CD4-positive, CD25-positive, alpha-beta regulatory T cell (primary cell): Measurements from ENCODE around the gene ZNF804B. TPM values are rescaled to one million over a fixed set of nuclear protein-coding genes. Genes with fewer than 3 reads are reported as not detected.

Experiments used
- ATAC-seq, 2 donors: fragments of 150-1000 bp; cut with Tn5 transposase; one replicate each; pipeline ENCODE4 v1.10.0; 2021; ENCODE audit warnings: low read depth in 2 of 2, moderate number of reproducible peaks in 2 of 2, moderate library complexity in 1 of 2
- DNase-seq, 3 donors: peaks; one replicate each; pipeline versions ENCODE4 v3.0.0 to v3.0.0-alpha.2; 2012 to 2022; ENCODE audit warnings: mixed read lengths in 1 of 3
- H3K27ac ChIP-seq: one replicate; pipeline ENCODE4 v1.7.0; 2013; ENCODE audit warnings: mild to moderate bottlenecking, low read length; ENCODE audit not compliant: insufficient read depth, poor library complexity, severe bottlenecking
- H3K27me3 ChIP-seq: one replicate; pipeline ENCODE4 v1.7.0; 2013; ENCODE audit warnings: low read length; ENCODE audit not compliant: control insufficient read depth, insufficient read depth
- H3K36me3 ChIP-seq: one replicate; pipeline ENCODE4 v1.7.0; 2013; ENCODE audit warnings: mild to moderate bottlenecking, low read length, moderate library complexity; ENCODE audit not compliant: control insufficient read depth, insufficient read depth
- H3K4me1 ChIP-seq: 2 replicates; pipeline ENCODE4 v1.7.0; 2013; ENCODE audit warnings: mild to moderate bottlenecking, low read length; ENCODE audit not compliant: insufficient read depth, control insufficient read depth, poor library complexity, severe bottlenecking
- H3K4me3 ChIP-seq: one replicate; pipeline ENCODE4 v1.7.0; 2013; ENCODE audit warnings: low read depth, mild to moderate bottlenecking, low read length, moderate library complexity
- H3K9me3 ChIP-seq, 2 experiments: 1 replicate in 1 of 2; 2 replicates in 1 of 2; pipeline ENCODE4 v1.7.0; 2013; ENCODE audit warnings: low read length in 2 of 2, mild to moderate bottlenecking in 1 of 2, moderate library complexity in 1 of 2; ENCODE audit not compliant: control insufficient read depth in 2 of 2
- H3K27ac Mint-ChIP-seq, 3 donors: one replicate each; pipeline ENCODE4 v1.8.0; 2020 to 2022; ENCODE audit warnings: mild to moderate bottlenecking in 3 of 3, mixed read lengths in 3 of 3, moderate library complexity in 2 of 3
- H3K27me3 Mint-ChIP-seq: one replicate; pipeline ENCODE4 v1.8.0; 2022; ENCODE audit warnings: mild to moderate bottlenecking, mixed read lengths
- H3K36me3 Mint-ChIP-seq: one replicate; pipeline ENCODE4 v1.8.0; 2020; ENCODE audit warnings: mixed read lengths
- H3K4me1 Mint-ChIP-seq, 4 donors: one replicate each; pipeline ENCODE4 v1.8.0; 2020 to 2022; ENCODE audit warnings: mixed read lengths in 4 of 4, mild to moderate bottlenecking in 1 of 4
- H3K4me3 Mint-ChIP-seq, 4 donors: one replicate each; pipeline ENCODE4 v1.8.0; 2020 to 2022; ENCODE audit warnings: mild to moderate bottlenecking in 4 of 4, mixed read lengths in 4 of 4, moderate library complexity in 3 of 4
- H3K9me3 Mint-ChIP-seq, 7 donors: one replicate each; pipeline ENCODE4 v1.8.0; 2020 to 2022; ENCODE audit warnings: mixed read lengths in 7 of 7, mild to moderate bottlenecking in 3 of 7, moderate library complexity in 2 of 7
- polyA plus RNA-seq, 4 donors: library from polyadenylated mRNA; unstranded; fragments of 300-500 nt; fragmentation: Illumina TruSeq; gene quantifications; one replicate each; pipeline ENCODE4 v1.2.3, GENCODE V29; 2021
- total RNA-seq: library from RNA; stranded (reverse); gene quantifications from one replicate; pipeline ENCODE4 v1.2.3, GENCODE V29; 2022

ZNF804B gene
- total and polyA plus RNA-seq, 5 donors from 2014 or later, result not detected

- H3K36me3 ChIP-seq, result no peaks in the 10 kb centered on the region
- H3K4me3 ChIP-seq, result no peak overlapping the region
- H3K4me1 Mint-ChIP-seq, result no peaks in the 10 kb centered on the region
- H3K27ac Mint-ChIP-seq, result no peak overlapping the region
- no peaks in the 10 kb centered on the region for H3K27me3 Mint-ChIP-seq
- DNase-seq (no peak), ATAC-seq (no peak)
- no peaks in the 10 kb centered on the region for H3K4me1 ChIP-seq
- no peaks in the 10 kb centered on the region for H3K36me3 Mint-ChIP-seq
- no peaks in the 10 kb centered on the region for H3K27me3 ChIP-seq
- H3K9me3 Mint-ChIP-seq, result peaks cover 0 to 10% (median 5%) of the 10 kb centered on the region in 7 donors
- no peak overlapping the region for H3K4me3 Mint-ChIP-seq
- no peaks in the 10 kb centered on the region for H3K9me3 ChIP-seq
- H3K27ac ChIP-seq, result no peak overlapping the region
Measured at GRCh38 chr7:89094269-89094668, 334.8 kb downstream of the ZNF804B start.

- Histone ChIP-seq H3K36me3 (no peaks in the 10 kb centered on the region), H3K4me3 (no peak overlapping the region), H3K27me3 (no peaks in the 10 kb centered on the region), H3K27ac (no peak overlapping the region), H3K4me1 (no peaks in the 10 kb centered on the region), H3K9me3 (peaks cover 0 to 3% of the 10 kb centered on the region in 2 experiments)
- Mint-ChIP-seq H3K36me3 (no peaks in the 10 kb centered on the region), H3K27me3 (no peaks in the 10 kb centered on the region), H3K4me3 (no peak overlapping the region), H3K9me3 (peaks cover 3 to 25% (median 10%) of the 10 kb centered on the region in 7 donors), H3K27ac (no peak overlapping the region), H3K4me1 (no peaks in the 10 kb centered on the region)
- no peak for ATAC-seq
- no peak for DNase-seq
Measured at GRCh38 chr7:89103564-89103963, 344.1 kb downstream of the ZNF804B start.

GRCh38 chr7:89104748-89105685 is 345.5 kb downstream of the ZNF804B start:
- Mint-ChIP-seq H3K4me1 (no peaks in the 10 kb centered on the region), H3K27ac (no peak overlapping the region), H3K27me3 (no peaks in the 10 kb centered on the region), H3K36me3 (no peaks in the 10 kb centered on the region), H3K9me3 (peaks cover 3 to 32% (median 11%) of the 10 kb centered on the region in 7 donors), H3K4me3 (no peak overlapping the region)
- H3K36me3 ChIP-seq, result no peaks in the 10 kb centered on the region
- no peaks in the 10 kb centered on the region for H3K4me1 ChIP-seq
- H3K9me3 ChIP-seq, result no peaks in the 10 kb centered on the region
- ATAC-seq (no peak), DNase-seq (no peak)
- no peak overlapping the region for H3K27ac ChIP-seq
- H3K4me3 ChIP-seq, result no peak overlapping the region
- H3K27me3 ChIP-seq, result no peaks in the 10 kb centered on the region

GRCh38 chr7:89123871-89124270 is 364.4 kb downstream of the ZNF804B start:
- no peak for ATAC-seq
- H3K4me1 Mint-ChIP-seq, result no peaks in the 10 kb centered on the region
- no peaks in the 10 kb centered on the region for H3K27me3 Mint-ChIP-seq
- Histone ChIP-seq H3K36me3 (no peaks in the 10 kb centered on the region), H3K27me3 (no peaks in the 10 kb centered on the region), H3K27ac (no peak overlapping the region), H3K4me3 (no peak overlapping the region), H3K9me3 (no peaks in the 10 kb centered on the region), H3K4me1 (no peaks in the 10 kb centered on the region)
- no peak overlapping the region for H3K27ac Mint-ChIP-seq
- H3K36me3 Mint-ChIP-seq, result no peaks in the 10 kb centered on the region
- H3K9me3 Mint-ChIP-seq, result peaks cover 0 to 23% (median 2%) of the 10 kb centered on the region in 7 donors
- DNase-seq, result no peak
- no peak overlapping the region for H3K4me3 Mint-ChIP-seq

GRCh38 chr7:89129600-89130375 is 370.3 kb downstream of the ZNF804B start:
- no peaks in the 10 kb centered on the region for H3K4me1 Mint-ChIP-seq
- no peak overlapping the region for H3K4me3 ChIP-seq
- H3K27me3 Mint-ChIP-seq, result no peaks in the 10 kb centered on the region
- H3K27ac Mint-ChIP-seq, result no peak overlapping the region
- H3K27me3 ChIP-seq, result no peaks in the 10 kb centered on the region
- DNase-seq (no peak), ATAC-seq (no peak)
- H3K36me3 Mint-ChIP-seq, result no peaks in the 10 kb centered on the region
- no peak overlapping the region for H3K4me3 Mint-ChIP-seq
- H3K36me3 ChIP-seq, result no peaks in the 10 kb centered on the region
- no peaks in the 10 kb centered on the region for H3K4me1 ChIP-seq
- no peak overlapping the region for H3K27ac ChIP-seq
- no peaks in the 10 kb centered on the region for H3K9me3 ChIP-seq
- peaks cover 0 to 14% (median 2%) of the 10 kb centered on the region in 7 donors for H3K9me3 Mint-ChIP-seq

- Histone ChIP-seq H3K4me1 (no peaks in the 10 kb centered on the region), H3K27me3 (no peaks in the 10 kb centered on the region), H3K4me3 (no peak overlapping the region), H3K36me3 (no peaks in the 10 kb centered on the region), H3K27ac (no peak overlapping the region), H3K9me3 (no peaks in the 10 kb centered on the region)
- H3K4me1 Mint-ChIP-seq, result no peaks in the 10 kb centered on the region
- no peaks in the 10 kb centered on the region for H3K27me3 Mint-ChIP-seq
- peaks cover 0 to 17% (median 2%) of the 10 kb centered on the region in 7 donors for H3K9me3 Mint-ChIP-seq
- DNase-seq (no peak), ATAC-seq (no peak)
- no peaks in the 10 kb centered on the region for H3K36me3 Mint-ChIP-seq
- H3K4me3 Mint-ChIP-seq, result no peak overlapping the region
- H3K27ac Mint-ChIP-seq, result no peak overlapping the region
Measured at GRCh38 chr7:89133357-89133756, 373.9 kb downstream of the ZNF804B start.

- Histone ChIP-seq H3K4me3 (no peak overlapping the region), H3K36me3 (no peaks in the 10 kb centered on the region), H3K27ac (no peak overlapping the region), H3K4me1 (no peaks in the 10 kb centered on the region), H3K9me3 (no peaks in the 10 kb centered on the region), H3K27me3 (no peaks in the 10 kb centered on the region)
- no peak for DNase-seq
- no peaks in the 10 kb centered on the region for H3K4me1 Mint-ChIP-seq
- peaks cover 0 to 17% (median 6%) of the 10 kb centered on the region in 7 donors for H3K9me3 Mint-ChIP-seq
- no peak for ATAC-seq
- H3K4me3 Mint-ChIP-seq, result no peak overlapping the region
- H3K27ac Mint-ChIP-seq, result no peak overlapping the region
- H3K36me3 Mint-ChIP-seq, result no peaks in the 10 kb centered on the region
- no peaks in the 10 kb centered on the region for H3K27me3 Mint-ChIP-seq
Measured at GRCh38 chr7:89133819-89134218, 374.3 kb downstream of the ZNF804B start.
